ENCODE data around the gene RARRES2.

RARRES2 gene

GRCh38 chr7:150378115-150378852 is 36.9 kb upstream of the RARRES2 start:
- TF ChIP-seq CTCF (IDR thresholded peaks at IDR 0.05; ENCODE audit: insufficient read depth, low read length, poor library complexity, severe bottlenecking) = peak; percentile 14
- peak overlapping the region; percentile 83 for H3K4me3 ChIP-seq (replicated peaks; ENCODE audit: low read depth, low read length)
- peak; percentile 64 for DNase-seq (ENCODE audit: extremely low read depth, insufficient read length)
- no peaks in the 10 kb centered on the region for H3K27me3 ChIP-seq (replicated peaks; ENCODE audit: control insufficient read depth, insufficient read depth, low read length)
- H3K36me3 ChIP-seq (ENCODE audit: control insufficient read depth, insufficient read depth, low read length) = peaks cover 10% of the 10 kb centered on the region

- no peak for DNase-seq (ENCODE audit: extremely low read depth, insufficient read length)
- H3K4me3 ChIP-seq (replicated peaks; ENCODE audit: low read depth, low read length) = no peak overlapping the region; the same call in 1 of the 2 replicates
- no peaks in the 10 kb centered on the region for H3K27me3 ChIP-seq (replicated peaks; ENCODE audit: control insufficient read depth, insufficient read depth, low read length)
- TF ChIP-seq CTCF (IDR thresholded peaks at IDR 0.05; ENCODE audit: insufficient read depth, low read length, poor library complexity, severe bottlenecking) = no peak
- peaks cover 17% of the 10 kb centered on the region for H3K36me3 ChIP-seq (ENCODE audit: control insufficient read depth, insufficient read depth, low read length)
These were observed 36.2 kb upstream of the RARRES2 start for GRCh38 chr7:150377635-150378034.

GRCh38 chr7:150377196-150377595 is 35.8 kb upstream of the RARRES2 start:
- H3K27me3 ChIP-seq (replicated peaks; ENCODE audit: control insufficient read depth, insufficient read depth, low read length) = no peaks in the 10 kb centered on the region

GRCh38 chr7:150376560-150376959 is 35.1 kb upstream of the RARRES2 start:
- no peak for DNase-seq (ENCODE audit: extremely low read depth, insufficient read length)
- Histone ChIP-seq H3K36me3 (ENCODE audit: control insufficient read depth, insufficient read depth, low read length) (peaks cover 23% of the 10 kb centered on the region), H3K4me3 (replicated peaks; ENCODE audit: low read depth, low read length) (0 out of 2 replicates have a peak overlapping the region, but pooled peaks have one; percentile 3), H3K27me3 (replicated peaks; ENCODE audit: control insufficient read depth, insufficient read depth, low read length) (no peaks in the 10 kb centered on the region)
- TF ChIP-seq CTCF (IDR thresholded peaks at IDR 0.05; ENCODE audit: insufficient read depth, low read length, poor library complexity, severe bottlenecking) = no peak

More at GRCh38 chr7:150377196-150377595, 35.8 kb upstream of the RARRES2 start:
- TF ChIP-seq CTCF (IDR thresholded peaks at IDR 0.05; ENCODE audit: insufficient read depth, low read length, poor library complexity, severe bottlenecking) = no peak
- H3K4me3 ChIP-seq (replicated peaks; ENCODE audit: low read depth, low read length) = no peak overlapping the region
- no peak for DNase-seq (ENCODE audit: extremely low read depth, insufficient read length)
- H3K36me3 ChIP-seq (ENCODE audit: control insufficient read depth, insufficient read depth, low read length) = peaks cover 19% of the 10 kb centered on the region

GRCh38 chr7:150375662-150376521 is 34.5 kb upstream of the RARRES2 start:
- Histone ChIP-seq H3K27me3 (replicated peaks; ENCODE audit: control insufficient read depth, insufficient read depth, low read length) (no peaks in the 10 kb centered on the region), H3K4me3 (replicated peaks; ENCODE audit: low read depth, low read length) (no peak overlapping the region), H3K36me3 (ENCODE audit: control insufficient read depth, insufficient read depth, low read length) (peaks cover 27% of the 10 kb centered on the region)
- peak; percentile 59 for DNase-seq (ENCODE audit: extremely low read depth, insufficient read length)
- no peak for TF ChIP-seq CTCF (IDR thresholded peaks at IDR 0.05; ENCODE audit: insufficient read depth, low read length, poor library complexity, severe bottlenecking)

All from GM06990 (cell line).